ENCODE results near the gene MRPL17. TPM values are rescaled to one million over a fixed set of nuclear protein-coding genes. Genes with fewer than 3 reads are reported as not detected.

The MRPL17 gene
- polyA plus RNA-seq, 1 donor from 2014 or later = 28.3 TPM

GRCh38 chr11:6646071-6646470 lies 37.1 kb downstream of the MRPL17 start:
- no peaks in the 10 kb centered on the region for H3K36me3 ChIP-seq (ENCODE audit: insufficient read depth, low read length)

GRCh38 chr11:6642957-6643356 lies 40.2 kb downstream of the MRPL17 start:
- no peaks in the 10 kb centered on the region for H3K9me3 ChIP-seq (ENCODE audit: low read length)
- H3K9ac ChIP-seq (ENCODE audit: low read length) = no peak overlapping the region
- no peaks in the 10 kb centered on the region for H3K27me3 ChIP-seq (ENCODE audit: insufficient read depth, low read depth, low read length)
- H3K4me3 ChIP-seq (ENCODE audit: low read length) = no peak overlapping the region
- H2AFZ ChIP-seq (ENCODE audit: low read depth, low read length) = no peak overlapping the region
- no peaks in the 10 kb centered on the region for H3K9me2 ChIP-seq (ENCODE audit: insufficient read depth, low read length)
- H3K27ac ChIP-seq (ENCODE audit: low read length) = no peak overlapping the region
- H3K4me2 ChIP-seq (ENCODE audit: low read length) = no peak overlapping the region
- H4K20me1 ChIP-seq (ENCODE audit: insufficient read depth) = peaks cover 79% of the 10 kb centered on the region
- peaks cover 81% of the 10 kb centered on the region for H3K79me2 ChIP-seq (replicated peaks; ENCODE audit: insufficient read depth, low read length)
- H3K36me3 ChIP-seq (ENCODE audit: insufficient read depth, low read length) = no peaks in the 10 kb centered on the region
- no peaks in the 10 kb centered on the region for H3F3A ChIP-seq (ENCODE audit: insufficient read depth, low read length, poor library complexity, severe bottlenecking)
- no peak for TF ChIP-seq RAD21 (conservative IDR thresholded peaks at IDR 0.05)
- TF ChIP-seq TAF1 (IDR thresholded peaks at IDR 0.05; ENCODE audit: low read depth) = no peak
- TF ChIP-seq MXI1 (conservative IDR thresholded peaks at IDR 0.05; ENCODE audit: poor library complexity, severe bottlenecking) = no peak
- no peak for TF ChIP-seq EZH2 (IDR thresholded peaks at IDR 0.05; ENCODE audit: borderline replicate concordance, insufficient read depth, low read length, poor library complexity, severe bottlenecking)
- TF ChIP-seq POLR2AphosphoS5 (IDR thresholded peaks at IDR 0.05) = no peak
- no peak for TF ChIP-seq REST (IDR thresholded peaks at IDR 0.05; ENCODE audit: borderline replicate concordance)
- TF ChIP-seq SMC3 (conservative IDR thresholded peaks at IDR 0.05; ENCODE audit: poor library complexity) = no peak

More at GRCh38 chr11:6646071-6646470, 37.1 kb downstream of the MRPL17 start:
- H3K4me3 ChIP-seq (ENCODE audit: low read length) = peak overlapping the region; percentile 35
- no peak overlapping the region for H3K4me2 ChIP-seq (ENCODE audit: low read length)
- H3K27me3 ChIP-seq (ENCODE audit: insufficient read depth, low read depth, low read length) = no peaks in the 10 kb centered on the region
- no peak overlapping the region for H2AFZ ChIP-seq (ENCODE audit: low read depth, low read length)
- no peaks in the 10 kb centered on the region for H3K9me3 ChIP-seq (ENCODE audit: low read length)
- no peaks in the 10 kb centered on the region for H3K9me2 ChIP-seq (ENCODE audit: insufficient read depth, low read length)
- no peaks in the 10 kb centered on the region for H3F3A ChIP-seq (ENCODE audit: insufficient read depth, low read length, poor library complexity, severe bottlenecking)
- H3K9ac ChIP-seq (ENCODE audit: low read length) = peak overlapping the region; percentile 11
- H3K27ac ChIP-seq (ENCODE audit: low read length) = no peak overlapping the region
- TF ChIP-seq EZH2 (IDR thresholded peaks at IDR 0.05; ENCODE audit: borderline replicate concordance, insufficient read depth, low read length, poor library complexity, severe bottlenecking) = no peak
- TF ChIP-seq CTCF (IDR thresholded peaks at IDR 0.05; ENCODE audit: poor library complexity, severe bottlenecking) = no peak
- TF ChIP-seq SMC3 (conservative IDR thresholded peaks at IDR 0.05; ENCODE audit: poor library complexity) = no peak
- TF ChIP-seq POLR2AphosphoS5 (IDR thresholded peaks at IDR 0.05) = no peak
- no peak for TF ChIP-seq REST (IDR thresholded peaks at IDR 0.05; ENCODE audit: borderline replicate concordance)
- TF ChIP-seq EP300 (conservative IDR thresholded peaks at IDR 0.05; ENCODE audit: poor library complexity, severe bottlenecking) = no peak
- TF ChIP-seq MXI1 (conservative IDR thresholded peaks at IDR 0.05; ENCODE audit: poor library complexity, severe bottlenecking) = no peak
- peaks cover 86% of the 10 kb centered on the region for H3K79me2 ChIP-seq (replicated peaks; ENCODE audit: insufficient read depth, low read length)
- peaks cover 71% of the 10 kb centered on the region for H4K20me1 ChIP-seq (ENCODE audit: insufficient read depth)
